ENCODE measurements around the gene CEP250. TPM values are rescaled to one million over a fixed set of nuclear protein-coding genes. Genes with fewer than 3 reads are reported as not detected.

CEP250 gene
- total RNA-seq, 1 experiment from 2014 or later = 56.6 TPM

- no peaks in the 10 kb centered on the region for H3K27me3 ChIP-seq (replicated peaks; ENCODE audit: insufficient read depth, low read depth, low read length, poor library complexity)
- H3K4me1 ChIP-seq (ENCODE audit: insufficient read depth, low read length, poor library complexity, severe bottlenecking) = no peaks in the 10 kb centered on the region
- no peak overlapping the region for H3K27ac ChIP-seq (ENCODE audit: low read depth, low read length, poor library complexity, severe bottlenecking)
- TF ChIP-seq CTCF (conservative IDR thresholded peaks at IDR 0.05; ENCODE audit: low read depth, low read length) (no peak), EZH2 (IDR thresholded peaks at IDR 0.05; ENCODE audit: borderline replicate concordance, low read depth, low read length, poor library complexity, severe bottlenecking) (no peak)
- BruUV-seq (replicated peaks) = no TSS peak
- peaks cover 57% of the 10 kb centered on the region for H3K36me3 ChIP-seq (ENCODE audit: insufficient read depth, low read length, poor library complexity, severe bottlenecking)
- no peaks in the 10 kb centered on the region for H3K9me3 ChIP-seq (ENCODE audit: low read depth, low read length, poor library complexity, severe bottlenecking)
- CTCF ChIA-PET = no interaction called here
- DNase-seq (ENCODE audit: low spot score) = no peak
- no peak overlapping the region for H3K4me3 ChIP-seq (ENCODE audit: low read depth, low read length, poor library complexity, severe bottlenecking)
- POLR2A ChIA-PET (ENCODE audit: low non-redundant PET) = no interaction called here
- intact Hi-C loops (cut with micrococcal nuclease; ENCODE audit: unreplicated experiment) = no loop called here
These were observed 47.0 kb downstream of the CEP250 start for GRCh38 chr20:35502352-35502751.

GRCh38 chr20:35503281-35503680, 47.9 kb downstream of the CEP250 start:
- peaks cover 56% of the 10 kb centered on the region for H3K36me3 ChIP-seq (ENCODE audit: insufficient read depth, low read length, poor library complexity, severe bottlenecking)
- ChIA-PET CTCF (no interaction called here), POLR2A (ENCODE audit: low non-redundant PET) (interaction anchor here (0.5 kb wide), 1 partner anchor 377 kb away, joined by 7 read pairs; no protein-coding TSS in a partner anchor)
- no peaks in the 10 kb centered on the region for H3K9me3 ChIP-seq (ENCODE audit: low read depth, low read length, poor library complexity, severe bottlenecking)
- no peak for TF ChIP-seq EZH2 (IDR thresholded peaks at IDR 0.05; ENCODE audit: borderline replicate concordance, low read depth, low read length, poor library complexity, severe bottlenecking)
- TF ChIP-seq CTCF (conservative IDR thresholded peaks at IDR 0.05; ENCODE audit: low read depth, low read length) = no peak
- intact Hi-C loops (cut with micrococcal nuclease; ENCODE audit: unreplicated experiment) = no loop called here
- no peaks in the 10 kb centered on the region for H3K27me3 ChIP-seq (replicated peaks; ENCODE audit: insufficient read depth, low read depth, low read length, poor library complexity)
- H3K4me1 ChIP-seq (ENCODE audit: insufficient read depth, low read length, poor library complexity, severe bottlenecking) = no peaks in the 10 kb centered on the region
- DNase-seq (ENCODE audit: low spot score) = no peak
- no TSS peak for BruUV-seq (replicated peaks)
- H3K4me3 ChIP-seq (ENCODE audit: low read depth, low read length, poor library complexity, severe bottlenecking) = no peak overlapping the region
- no peak overlapping the region for H3K27ac ChIP-seq (ENCODE audit: low read depth, low read length, poor library complexity, severe bottlenecking)

GRCh38 chr20:35503841-35504561, 48.6 kb downstream of the CEP250 start:
- H3K4me1 ChIP-seq (ENCODE audit: insufficient read depth, low read length, poor library complexity, severe bottlenecking) = no peaks in the 10 kb centered on the region
- TF ChIP-seq EZH2 (IDR thresholded peaks at IDR 0.05; ENCODE audit: borderline replicate concordance, low read depth, low read length, poor library complexity, severe bottlenecking) (no peak), CTCF (conservative IDR thresholded peaks at IDR 0.05; ENCODE audit: low read depth, low read length) (no peak)
- no peaks in the 10 kb centered on the region for H3K9me3 ChIP-seq (ENCODE audit: low read depth, low read length, poor library complexity, severe bottlenecking)
- no peak overlapping the region for H3K27ac ChIP-seq (ENCODE audit: low read depth, low read length, poor library complexity, severe bottlenecking)
- peak; percentile 14 for DNase-seq (ENCODE audit: low spot score)
- ChIA-PET CTCF (no interaction called here), POLR2A (ENCODE audit: low non-redundant PET) (interaction anchor here (0.5 kb wide), 1 partner anchor 376 kb away, joined by 7 read pairs; no protein-coding TSS in a partner anchor)
- H3K27me3 ChIP-seq (replicated peaks; ENCODE audit: insufficient read depth, low read depth, low read length, poor library complexity) = no peaks in the 10 kb centered on the region
- BruUV-seq (replicated peaks) = no TSS peak
- peaks cover 51% of the 10 kb centered on the region for H3K36me3 ChIP-seq (ENCODE audit: insufficient read depth, low read length, poor library complexity, severe bottlenecking)
- no peak overlapping the region for H3K4me3 ChIP-seq (ENCODE audit: low read depth, low read length, poor library complexity, severe bottlenecking)
- intact Hi-C loops (cut with micrococcal nuclease; ENCODE audit: unreplicated experiment) = no loop called here

Data from A673 (cell line).